Measurements from ENCODE around the gene CUEDC2.
A peak's percentile ranks its signal among the peaks of the same experiment; 100 is the strongest.

The CUEDC2 gene

DNA sequence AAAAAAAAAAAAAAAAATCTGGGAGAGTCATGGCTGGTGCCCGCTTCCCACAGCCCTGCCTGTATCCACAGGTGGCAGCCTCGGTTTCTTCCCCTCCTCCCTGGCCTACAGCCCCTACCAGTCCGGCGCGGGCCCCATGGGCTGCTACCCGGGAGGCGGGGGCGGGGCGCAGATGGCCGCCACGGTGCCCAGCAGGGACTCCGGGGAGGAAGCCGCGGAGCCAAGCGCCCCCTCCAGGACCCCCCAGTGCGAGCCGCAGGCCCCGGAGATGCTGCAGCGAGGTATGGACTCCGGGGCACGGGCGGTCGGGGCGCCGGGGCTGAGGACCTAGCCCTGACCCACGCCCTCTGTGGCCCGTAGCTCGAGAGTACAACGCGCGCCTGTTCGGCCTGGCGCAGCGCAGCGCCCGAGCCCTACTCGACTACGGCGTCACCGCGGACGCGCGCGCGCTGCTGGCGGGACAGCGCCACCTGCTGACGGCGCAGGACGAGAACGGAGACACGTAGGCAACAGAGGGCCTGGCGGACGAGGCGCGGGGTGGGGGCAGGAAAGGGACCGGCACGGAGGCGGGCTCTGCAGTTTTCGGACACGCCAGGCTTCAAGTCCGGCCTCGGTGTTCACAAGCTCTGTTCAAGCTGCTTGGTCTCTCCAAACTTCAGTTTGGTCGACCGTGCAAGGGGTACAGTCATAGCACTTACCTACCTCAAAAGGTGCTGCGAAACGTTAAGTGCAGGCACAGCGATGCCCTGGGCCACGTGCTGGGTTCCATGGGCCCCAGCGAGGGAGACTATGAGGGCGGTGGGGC lies 33.0 kb downstream of the CUEDC2 start (continued):
- TF ChIP-seq ZNF214 (tag by site-specific recombination; IDR thresholded peaks at IDR 0.05; ENCODE audit: borderline replicate concordance) (no peak), ZNF707 (tag by site-specific recombination; IDR thresholded peaks at IDR 0.05) (no peak), ZNF561 (tag by site-specific recombination; IDR thresholded peaks at IDR 0.05; ENCODE audit: borderline replicate concordance) (peak; percentile 98; the same call in 1 of the 2 replicates), ZEB2 (tag by site-specific recombination; IDR thresholded peaks at IDR 0.05) (peak; percentile 97), ZNF530 (tag by site-specific recombination; IDR thresholded peaks at IDR 0.05; ENCODE audit: low read depth) (no peak), ZNF629 (tag by site-specific recombination; IDR thresholded peaks at IDR 0.05) (peak; percentile 94), ZNF16 (tag by site-specific recombination; IDR thresholded peaks at IDR 0.05; ENCODE audit: low read depth) (no peak), TCF7L2 (IDR thresholded peaks at IDR 0.05; ENCODE audit: borderline replicate concordance, low read depth, low read length) (no peak), ZNF146 (tag by site-specific recombination; IDR thresholded peaks at IDR 0.05) (peak; percentile 68), ZNF416 (tag by site-specific recombination; IDR thresholded peaks at IDR 0.05) (no peak), GLIS1 (tag by site-specific recombination; IDR thresholded peaks at IDR 0.05) (peak; percentile 99)
- TF ChIP-seq, protein P1, sequence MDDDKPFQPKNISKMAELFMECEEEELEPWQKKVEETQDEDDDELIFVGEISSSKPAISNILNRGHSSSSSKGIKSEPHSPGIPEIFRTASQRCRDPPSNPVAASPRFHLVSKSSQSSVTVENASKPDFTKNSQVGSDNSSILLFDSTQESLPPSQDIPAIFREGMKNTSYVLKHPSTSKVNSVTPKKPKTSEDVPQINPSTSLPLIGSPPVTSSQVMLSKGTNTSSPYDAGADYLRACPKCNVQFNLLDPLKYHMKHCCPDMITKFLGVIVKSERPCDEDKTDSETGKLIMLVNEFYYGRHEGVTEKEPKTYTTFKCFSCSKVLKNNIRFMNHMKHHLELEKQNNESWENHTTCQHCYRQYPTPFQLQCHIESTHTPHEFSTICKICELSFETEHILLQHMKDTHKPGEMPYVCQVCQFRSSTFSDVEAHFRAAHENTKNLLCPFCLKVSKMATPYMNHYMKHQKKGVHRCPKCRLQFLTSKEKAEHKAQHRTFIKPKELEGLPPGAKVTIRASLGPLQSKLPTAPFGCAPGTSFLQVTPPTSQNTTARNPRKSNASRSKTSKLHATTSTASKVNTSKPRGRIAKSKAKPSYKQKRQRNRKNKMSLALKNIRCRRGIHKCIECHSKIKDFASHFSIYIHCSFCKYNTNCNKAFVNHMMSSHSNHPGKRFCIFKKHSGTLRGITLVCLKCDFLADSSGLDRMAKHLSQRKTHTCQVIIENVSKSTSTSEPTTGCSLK (tag by site-specific recombination; IDR thresholded peaks at IDR 0.05), result no peak
- TF ChIP-seq, protein P2, sequence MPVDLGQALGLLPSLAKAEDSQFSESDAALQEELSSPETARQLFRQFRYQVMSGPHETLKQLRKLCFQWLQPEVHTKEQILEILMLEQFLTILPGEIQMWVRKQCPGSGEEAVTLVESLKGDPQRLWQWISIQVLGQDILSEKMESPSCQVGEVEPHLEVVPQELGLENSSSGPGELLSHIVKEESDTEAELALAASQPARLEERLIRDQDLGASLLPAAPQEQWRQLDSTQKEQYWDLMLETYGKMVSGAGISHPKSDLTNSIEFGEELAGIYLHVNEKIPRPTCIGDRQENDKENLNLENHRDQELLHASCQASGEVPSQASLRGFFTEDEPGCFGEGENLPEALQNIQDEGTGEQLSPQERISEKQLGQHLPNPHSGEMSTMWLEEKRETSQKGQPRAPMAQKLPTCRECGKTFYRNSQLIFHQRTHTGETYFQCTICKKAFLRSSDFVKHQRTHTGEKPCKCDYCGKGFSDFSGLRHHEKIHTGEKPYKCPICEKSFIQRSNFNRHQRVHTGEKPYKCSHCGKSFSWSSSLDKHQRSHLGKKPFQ (tag by site-specific recombination; IDR thresholded peaks at IDR 0.05), result 0 out of 2 replicates have a peak, but pooled peaks have one; percentile 17
- TF ChIP-seq, protein P3, sequence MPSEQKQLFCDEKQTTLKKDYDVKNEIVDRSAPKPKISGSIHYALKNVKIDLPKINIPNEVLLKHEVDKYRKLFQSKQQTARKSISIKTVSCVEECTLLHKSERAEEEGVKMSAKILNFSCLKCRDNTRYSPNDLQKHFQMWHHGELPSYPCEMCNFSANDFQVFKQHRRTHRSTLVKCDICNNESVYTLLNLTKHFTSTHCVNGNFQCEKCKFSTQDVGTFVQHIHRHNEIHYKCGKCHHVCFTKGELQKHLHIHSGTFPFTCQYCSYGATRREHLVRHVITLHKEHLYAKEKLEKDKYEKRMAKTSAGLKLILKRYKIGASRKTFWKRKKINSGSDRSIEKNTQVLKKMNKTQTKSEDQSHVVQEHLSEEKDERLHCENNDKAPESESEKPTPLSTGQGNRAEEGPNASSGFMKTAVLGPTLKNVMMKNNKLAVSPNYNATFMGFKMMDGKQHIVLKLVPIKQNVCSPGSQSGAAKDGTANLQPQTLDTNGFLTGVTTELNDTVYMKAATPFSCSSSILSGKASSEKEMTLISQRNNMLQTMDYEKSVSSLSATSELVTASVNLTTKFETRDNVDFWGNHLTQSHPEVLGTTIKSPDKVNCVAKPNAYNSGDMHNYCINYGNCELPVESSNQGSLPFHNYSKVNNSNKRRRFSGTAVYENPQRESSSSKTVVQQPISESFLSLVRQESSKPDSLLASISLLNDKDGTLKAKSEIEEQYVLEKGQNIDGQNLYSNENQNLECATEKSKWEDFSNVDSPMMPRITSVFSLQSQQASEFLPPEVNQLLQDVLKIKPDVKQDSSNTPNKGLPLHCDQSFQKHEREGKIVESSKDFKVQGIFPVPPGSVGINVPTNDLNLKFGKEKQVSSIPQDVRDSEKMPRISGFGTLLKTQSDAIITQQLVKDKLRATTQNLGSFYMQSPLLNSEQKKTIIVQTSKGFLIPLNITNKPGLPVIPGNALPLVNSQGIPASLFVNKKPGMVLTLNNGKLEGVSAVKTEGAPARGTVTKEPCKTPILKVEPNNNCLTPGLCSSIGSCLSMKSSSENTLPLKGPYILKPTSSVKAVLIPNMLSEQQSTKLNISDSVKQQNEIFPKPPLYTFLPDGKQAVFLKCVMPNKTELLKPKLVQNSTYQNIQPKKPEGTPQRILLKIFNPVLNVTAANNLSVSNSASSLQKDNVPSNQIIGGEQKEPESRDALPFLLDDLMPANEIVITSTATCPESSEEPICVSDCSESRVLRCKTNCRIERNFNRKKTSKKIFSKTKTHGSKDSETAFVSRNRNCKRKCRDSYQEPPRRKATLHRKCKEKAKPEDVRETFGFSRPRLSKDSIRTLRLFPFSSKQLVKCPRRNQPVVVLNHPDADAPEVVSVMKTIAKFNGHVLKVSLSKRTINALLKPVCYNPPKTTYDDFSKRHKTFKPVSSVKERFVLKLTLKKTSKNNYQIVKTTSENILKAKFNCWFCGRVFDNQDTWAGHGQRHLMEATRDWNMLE (tag by site-specific recombination; conservative IDR thresholded peaks at IDR 0.05; ENCODE audit: low read depth), result no peak
- TF ChIP-seq, protein P4, sequence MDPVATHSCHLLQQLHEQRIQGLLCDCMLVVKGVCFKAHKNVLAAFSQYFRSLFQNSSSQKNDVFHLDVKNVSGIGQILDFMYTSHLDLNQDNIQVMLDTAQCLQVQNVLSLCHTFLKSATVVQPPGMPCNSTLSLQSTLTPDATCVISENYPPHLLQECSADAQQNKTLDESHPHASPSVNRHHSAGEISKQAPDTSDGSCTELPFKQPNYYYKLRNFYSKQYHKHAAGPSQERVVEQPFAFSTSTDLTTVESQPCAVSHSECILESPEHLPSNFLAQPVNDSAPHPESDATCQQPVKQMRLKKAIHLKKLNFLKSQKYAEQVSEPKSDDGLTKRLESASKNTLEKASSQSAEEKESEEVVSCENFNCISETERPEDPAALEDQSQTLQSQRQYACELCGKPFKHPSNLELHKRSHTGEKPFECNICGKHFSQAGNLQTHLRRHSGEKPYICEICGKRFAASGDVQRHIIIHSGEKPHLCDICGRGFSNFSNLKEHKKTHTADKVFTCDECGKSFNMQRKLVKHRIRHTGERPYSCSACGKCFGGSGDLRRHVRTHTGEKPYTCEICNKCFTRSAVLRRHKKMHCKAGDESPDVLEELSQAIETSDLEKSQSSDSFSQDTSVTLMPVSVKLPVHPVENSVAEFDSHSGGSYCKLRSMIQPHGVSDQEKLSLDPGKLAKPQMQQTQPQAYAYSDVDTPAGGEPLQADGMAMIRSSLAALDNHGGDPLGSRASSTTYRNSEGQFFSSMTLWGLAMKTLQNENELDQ (tag by site-specific recombination; IDR thresholded peaks at IDR 0.05; ENCODE audit: low read depth), result no peak
- TF ChIP-seq, protein P5, sequence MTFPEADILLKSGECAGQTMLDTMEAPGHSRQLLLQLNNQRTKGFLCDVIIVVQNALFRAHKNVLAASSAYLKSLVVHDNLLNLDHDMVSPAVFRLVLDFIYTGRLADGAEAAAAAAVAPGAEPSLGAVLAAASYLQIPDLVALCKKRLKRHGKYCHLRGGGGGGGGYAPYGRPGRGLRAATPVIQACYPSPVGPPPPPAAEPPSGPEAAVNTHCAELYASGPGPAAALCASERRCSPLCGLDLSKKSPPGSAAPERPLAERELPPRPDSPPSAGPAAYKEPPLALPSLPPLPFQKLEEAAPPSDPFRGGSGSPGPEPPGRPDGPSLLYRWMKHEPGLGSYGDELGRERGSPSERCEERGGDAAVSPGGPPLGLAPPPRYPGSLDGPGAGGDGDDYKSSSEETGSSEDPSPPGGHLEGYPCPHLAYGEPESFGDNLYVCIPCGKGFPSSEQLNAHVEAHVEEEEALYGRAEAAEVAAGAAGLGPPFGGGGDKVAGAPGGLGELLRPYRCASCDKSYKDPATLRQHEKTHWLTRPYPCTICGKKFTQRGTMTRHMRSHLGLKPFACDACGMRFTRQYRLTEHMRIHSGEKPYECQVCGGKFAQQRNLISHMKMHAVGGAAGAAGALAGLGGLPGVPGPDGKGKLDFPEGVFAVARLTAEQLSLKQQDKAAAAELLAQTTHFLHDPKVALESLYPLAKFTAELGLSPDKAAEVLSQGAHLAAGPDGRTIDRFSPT (tag by site-specific recombination; IDR thresholded peaks at IDR 0.05), result peak; percentile 82
- TF ChIP-seq, protein P6, sequence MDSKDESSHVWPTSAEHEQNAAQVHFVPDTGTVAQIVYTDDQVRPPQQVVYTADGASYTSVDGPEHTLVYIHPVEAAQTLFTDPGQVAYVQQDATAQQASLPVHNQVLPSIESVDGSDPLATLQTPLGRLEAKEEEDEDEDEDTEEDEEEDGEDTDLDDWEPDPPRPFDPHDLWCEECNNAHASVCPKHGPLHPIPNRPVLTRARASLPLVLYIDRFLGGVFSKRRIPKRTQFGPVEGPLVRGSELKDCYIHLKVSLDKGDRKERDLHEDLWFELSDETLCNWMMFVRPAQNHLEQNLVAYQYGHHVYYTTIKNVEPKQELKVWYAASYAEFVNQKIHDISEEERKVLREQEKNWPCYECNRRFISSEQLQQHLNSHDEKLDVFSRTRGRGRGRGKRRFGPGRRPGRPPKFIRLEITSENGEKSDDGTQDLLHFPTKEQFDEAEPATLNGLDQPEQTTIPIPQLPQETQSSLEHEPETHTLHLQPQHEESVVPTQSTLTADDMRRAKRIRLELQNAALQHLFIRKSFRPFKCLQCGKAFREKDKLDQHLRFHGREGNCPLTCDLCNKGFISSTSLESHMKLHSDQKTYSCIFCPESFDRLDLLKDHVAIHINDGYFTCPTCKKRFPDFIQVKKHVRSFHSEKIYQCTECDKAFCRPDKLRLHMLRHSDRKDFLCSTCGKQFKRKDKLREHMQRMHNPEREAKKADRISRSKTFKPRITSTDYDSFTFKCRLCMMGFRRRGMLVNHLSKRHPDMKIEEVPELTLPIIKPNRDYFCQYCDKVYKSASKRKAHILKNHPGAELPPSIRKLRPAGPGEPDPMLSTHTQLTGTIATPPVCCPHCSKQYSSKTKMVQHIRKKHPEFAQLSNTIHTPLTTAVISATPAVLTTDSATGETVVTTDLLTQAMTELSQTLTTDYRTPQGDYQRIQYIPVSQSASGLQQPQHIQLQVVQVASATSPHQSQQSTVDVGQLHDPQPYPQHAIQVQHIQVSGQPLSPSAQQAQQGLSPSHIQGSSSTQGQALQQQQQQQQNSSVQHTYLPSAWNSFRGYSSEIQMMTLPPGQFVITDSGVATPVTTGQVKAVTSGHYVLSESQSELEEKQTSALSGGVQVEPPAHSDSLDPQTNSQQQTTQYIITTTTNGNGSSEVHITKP (tag by site-specific recombination; IDR thresholded peaks at IDR 0.05), result peak; percentile 37; the same call in 1 of the 2 replicates
- TF ChIP-seq, protein P7, sequence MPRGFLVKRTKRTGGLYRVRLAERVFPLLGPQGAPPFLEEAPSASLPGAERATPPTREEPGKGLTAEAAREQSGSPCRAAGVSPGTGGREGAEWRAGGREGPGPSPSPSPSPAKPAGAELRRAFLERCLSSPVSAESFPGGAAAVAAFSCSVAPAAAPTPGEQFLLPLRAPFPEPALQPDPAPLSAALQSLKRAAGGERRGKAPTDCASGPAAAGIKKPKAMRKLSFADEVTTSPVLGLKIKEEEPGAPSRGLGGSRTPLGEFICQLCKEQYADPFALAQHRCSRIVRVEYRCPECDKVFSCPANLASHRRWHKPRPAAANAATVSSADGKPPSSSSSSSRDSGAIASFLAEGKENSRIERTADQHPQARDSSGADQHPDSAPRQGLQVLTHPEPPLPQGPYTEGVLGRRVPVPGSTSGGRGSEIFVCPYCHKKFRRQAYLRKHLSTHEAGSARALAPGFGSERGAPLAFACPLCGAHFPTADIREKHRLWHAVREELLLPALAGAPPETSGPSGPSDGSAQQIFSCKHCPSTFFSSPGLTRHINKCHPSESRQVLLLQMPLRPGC (tag by site-specific recombination; IDR thresholded peaks at IDR 0.05), result peak; percentile 83
